Neuronal stem cell (in vitro differentiated cells): ENCODE results near the gene UBE2F.

Source experiments
- DNase-seq: peaks from one replicate; pipeline ENCODE4 v3.0.0-alpha.2; 2013; ENCODE audit warnings: low spot score
- H2AFZ ChIP-seq: one replicate; pipeline ENCODE4 v1.6.1; 2013; ENCODE audit warnings: mild to moderate bottlenecking, low read length, inconsistent platforms
- H2AK5ac ChIP-seq: 2 replicates; pipeline ENCODE4 v1.6.1; 2013; ENCODE audit warnings: low read depth, mild to moderate bottlenecking, inconsistent platforms, low read length, moderate library complexity, mixed read lengths
- H2BK120ac ChIP-seq: 2 replicates; pipeline ENCODE4 v1.6.1; 2013; ENCODE audit warnings: low read depth, mild to moderate bottlenecking, inconsistent platforms, low read length, moderate library complexity, mixed read lengths
- H2BK12ac ChIP-seq: one replicate; pipeline ENCODE4 v1.6.1; 2013; ENCODE audit warnings: low read length, inconsistent platforms
- H2BK15ac ChIP-seq: 2 replicates; pipeline ENCODE4 v1.6.1; 2013; ENCODE audit warnings: mild to moderate bottlenecking, low read length, inconsistent platforms, mixed read lengths
- H2BK5ac ChIP-seq: one replicate; pipeline ENCODE4 v1.6.1; 2013; ENCODE audit warnings: inconsistent platforms, mild to moderate bottlenecking, low read length, moderate library complexity
- H3K14ac ChIP-seq: one replicate; pipeline ENCODE4 v1.6.1; 2013; ENCODE audit warnings: low read length, inconsistent platforms
- H3K18ac ChIP-seq: 2 replicates; pipeline ENCODE4 v1.6.1; 2013; ENCODE audit warnings: low read length, inconsistent platforms
- H3K23ac ChIP-seq: 2 replicates; pipeline ENCODE4 v1.6.1; 2013; ENCODE audit warnings: low read depth, mild to moderate bottlenecking, mixed read lengths, low read length, inconsistent platforms; ENCODE audit not compliant: poor library complexity
- H3K27ac ChIP-seq: replicated peaks from 3 replicates; pipeline ENCODE4 v1.5.1; 2013; ENCODE audit warnings: low read length, inconsistent platforms
- H3K27me3 ChIP-seq, 3 experiments: 2 replicates each; pipeline ENCODE4 v1.6.1; 2013; ENCODE audit warnings: low read length in 3 of 3, mild to moderate bottlenecking in 2 of 3, inconsistent platforms in 1 of 3, low read depth in 1 of 3, mixed read lengths in 1 of 3, moderate library complexity in 1 of 3; ENCODE audit not compliant: control insufficient read depth in 3 of 3, insufficient read depth in 3 of 3
- H3K36me3 ChIP-seq, 2 donors: replicated peaks in 1 of 2; 2 replicates each; pipeline ENCODE4 v1.6.1; 2013; ENCODE audit warnings: low read length in 2 of 2; ENCODE audit not compliant: control insufficient read depth in 2 of 2, insufficient read depth in 2 of 2
- H3K4ac ChIP-seq: 2 replicates; pipeline ENCODE4 v1.6.1; 2013; ENCODE audit warnings: inconsistent platforms, mild to moderate bottlenecking, low read length, moderate library complexity
- H3K4me1 ChIP-seq, 2 donors: 1 replicate in 1 of 2; 2 replicates in 1 of 2; pipeline ENCODE4 v1.6.1; 2013; ENCODE audit warnings: low read length in 2 of 2, low read depth in 1 of 2; ENCODE audit not compliant: control insufficient read depth in 2 of 2, insufficient read depth in 1 of 2
- H3K4me2 ChIP-seq: one replicate; pipeline ENCODE4 v1.6.1; 2013; ENCODE audit warnings: mild to moderate bottlenecking, low read length, inconsistent platforms; ENCODE audit not compliant: insufficient read depth, poor library complexity, severe bottlenecking
- H3K4me3 ChIP-seq, 2 donors: 2 replicates each; pipeline ENCODE4 v1.5.1; 2013; ENCODE audit warnings: low read length in 2 of 2, mild to moderate bottlenecking in 2 of 2, inconsistent platforms in 1 of 2, moderate library complexity in 1 of 2
- H3K79me1 ChIP-seq: one replicate; pipeline ENCODE4 v1.6.1; 2013; ENCODE audit warnings: low read depth, mild to moderate bottlenecking, inconsistent platforms, low read length, moderate library complexity
- H3K9ac ChIP-seq: one replicate; pipeline ENCODE4 v1.6.1; 2013; ENCODE audit warnings: mild to moderate bottlenecking, low read depth, low read length, inconsistent platforms; ENCODE audit not compliant: poor library complexity
- H3K9me3 ChIP-seq, 2 donors: replicated peaks in 1 of 2; 2 replicates each; pipeline versions ENCODE3 to v1.6.1; 2013; ENCODE audit warnings: low read length in 2 of 2, mild to moderate bottlenecking in 2 of 2, inconsistent platforms in 1 of 2, low read depth in 1 of 2, mixed read lengths in 1 of 2, moderate library complexity in 1 of 2; ENCODE audit not compliant: control insufficient read depth in 2 of 2, insufficient read depth in 1 of 2
- H4K8ac ChIP-seq: one replicate; pipeline ENCODE4 v1.6.1; 2013; ENCODE audit warnings: low read depth, mild to moderate bottlenecking, inconsistent platforms, low read length, moderate library complexity
- H4K91ac ChIP-seq: one replicate; pipeline ENCODE4 v1.6.1; 2013; ENCODE audit warnings: low read length, low read depth, mild to moderate bottlenecking, inconsistent platforms; ENCODE audit not compliant: poor library complexity
- WGBS, 2 donors: extraction: QIAGEN DNeasy Blood & Tissue Kit; methylation state at CpG; one replicate each; pipeline ENCODE4 v1.1.7; 2013; ENCODE audit warnings: missing lambda C conversion rate in 2 of 2, mixed read lengths in 1 of 2; ENCODE audit not compliant: insufficient read length in 2 of 2, insufficient replicate concordance in 1 of 2; ENCODE audit errors: extremely low coverage in 2 of 2; 5-methylcytosine and 5-hydroxymethylcytosine counted together

UBE2F gene

GRCh38 chr2:237932731-237933131 lies 34.1 kb upstream of the UBE2F start:
- no peaks in the 10 kb centered on the region for H3K4me1 ChIP-seq
- H2BK120ac ChIP-seq: no peak overlapping the region
- H4K8ac ChIP-seq: no peak overlapping the region
- no peak overlapping the region for H2AK5ac ChIP-seq
- no peak overlapping the region for H2AFZ ChIP-seq
- no peak overlapping the region for H3K18ac ChIP-seq
- no peak overlapping the region for H3K23ac ChIP-seq
- no peak overlapping the region for H2BK12ac ChIP-seq
- H3K27me3 ChIP-seq: peaks cover 0 to 4% (median 0%) of the 10 kb centered on the region in 3 experiments
- H3K4me3 ChIP-seq: no peak overlapping the region
- no peaks in the 10 kb centered on the region for H3K79me1 ChIP-seq
- no peak overlapping the region for H2BK15ac ChIP-seq
- no peak overlapping the region for H4K91ac ChIP-seq
- no peak overlapping the region for H3K4me2 ChIP-seq
- WGBS, 2 donors: no CpG with 5 or more reads among the region's 3 CpGs
- no peak overlapping the region for H3K14ac ChIP-seq
- no peak overlapping the region for H3K4ac ChIP-seq
- DNase-seq: no peak
- H2BK5ac ChIP-seq: no peak overlapping the region
- no peaks in the 10 kb centered on the region for H3K36me3 ChIP-seq
- no peak overlapping the region for H3K27ac ChIP-seq
- H3K9me3 ChIP-seq: no peaks in the 10 kb centered on the region
- H3K9ac ChIP-seq: no peak overlapping the region

- Histone ChIP-seq H2AFZ (no peak overlapping the region), H3K4me3 (peak overlapping the region in 1 of 2 donors; percentile 5), H3K4me2 (no peak overlapping the region), H3K79me1 (no peaks in the 10 kb centered on the region), H4K91ac (no peak overlapping the region), H3K18ac (no peak overlapping the region), H3K14ac (no peak overlapping the region), H3K9ac (no peak overlapping the region), H3K36me3 (no peaks in the 10 kb centered on the region), H3K4me1 (no peaks in the 10 kb centered on the region), H2AK5ac (no peak overlapping the region), H3K27ac (no peak overlapping the region), H2BK120ac (no peak overlapping the region), H3K4ac (no peak overlapping the region), H2BK12ac (no peak overlapping the region), H3K9me3 (no peaks in the 10 kb centered on the region), H4K8ac (no peak overlapping the region), H2BK15ac (no peak overlapping the region), H2BK5ac (no peak overlapping the region), H3K27me3 (peaks cover 0 to 4% (median 0%) of the 10 kb centered on the region in 3 experiments), H3K23ac (no peak overlapping the region)
- WGBS, 2 donors: no CpG with 5 or more reads among the region's 5 CpGs
- DNase-seq: no peak
These were observed 32.6 kb upstream of the UBE2F start for GRCh38 chr2:237934186-237934585.

GRCh38 chr2:237935740-237936452 lies 30.9 kb upstream of the UBE2F start:
- Histone ChIP-seq H4K8ac (no peak overlapping the region), H2BK120ac (no peak overlapping the region), H3K4me3 (no peak overlapping the region), H2AK5ac (no peak overlapping the region), H3K9me3 (no peaks in the 10 kb centered on the region), H3K4me2 (no peak overlapping the region), H2BK12ac (no peak overlapping the region), H3K23ac (peak overlapping the region; percentile 92), H3K36me3 (no peaks in the 10 kb centered on the region), H2AFZ (no peak overlapping the region), H3K4me1 (no peaks in the 10 kb centered on the region), H2BK15ac (no peak overlapping the region), H2BK5ac (no peak overlapping the region), H3K9ac (no peak overlapping the region), H3K27me3 (peaks cover 0 to 4% (median 0%) of the 10 kb centered on the region in 3 experiments), H3K18ac (peak overlapping the region; percentile 9), H3K27ac (no peak overlapping the region), H4K91ac (no peak overlapping the region), H3K4ac (no peak overlapping the region), H3K79me1 (no peaks in the 10 kb centered on the region), H3K14ac (peak overlapping the region; percentile 58)
- no peak for DNase-seq
- no CpG with 5 or more reads among the region's 11 CpGs for WGBS, 2 donors

DNA sequence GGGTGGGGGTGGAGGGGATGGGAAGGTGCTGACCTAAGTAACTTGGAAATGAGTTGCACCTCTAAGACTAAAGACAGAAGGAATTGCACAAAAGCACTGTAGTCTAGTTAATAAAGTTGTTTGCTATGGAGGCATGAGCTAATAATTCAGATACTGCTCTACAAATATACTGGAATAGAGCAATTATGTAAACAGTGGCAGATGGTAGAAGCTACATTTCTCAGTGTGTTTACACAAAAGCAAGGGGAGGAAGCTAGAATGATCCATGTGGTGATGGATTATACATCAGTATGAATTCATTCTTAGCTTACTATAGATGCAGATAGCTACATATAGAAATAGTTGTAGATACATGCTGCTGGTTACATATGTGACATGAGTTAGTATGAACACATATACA lies 27.6 kb upstream of the UBE2F start:
- H3K4me1 ChIP-seq: no peaks in the 10 kb centered on the region
- no peak overlapping the region for H3K4me3 ChIP-seq
- H3K4me2 ChIP-seq: no peak overlapping the region
- H2AK5ac ChIP-seq: no peak overlapping the region
- H3K9me3 ChIP-seq: peaks cover 5 to 6% of the 10 kb centered on the region in 2 donors
- no peak overlapping the region for H3K4ac ChIP-seq
- no peaks in the 10 kb centered on the region for H3K79me1 ChIP-seq
- H4K91ac ChIP-seq: no peak overlapping the region
- no peak overlapping the region for H3K14ac ChIP-seq
- H4K8ac ChIP-seq: no peak overlapping the region
- DNase-seq: no peak
- H3K36me3 ChIP-seq: no peaks in the 10 kb centered on the region
- no peak overlapping the region for H2BK120ac ChIP-seq
- H2BK5ac ChIP-seq: no peak overlapping the region
- no peak overlapping the region for H2BK12ac ChIP-seq
- no peak overlapping the region for H3K18ac ChIP-seq
- no peak overlapping the region for H2AFZ ChIP-seq
- H3K23ac ChIP-seq: no peak overlapping the region
- H3K27me3 ChIP-seq: peaks cover 0 to under 1% (median 0%) of the 10 kb centered on the region in 3 experiments
- H2BK15ac ChIP-seq: no peak overlapping the region
- H3K27ac ChIP-seq: no peak overlapping the region
- no peak overlapping the region for H3K9ac ChIP-seq
